Upper lobe of left lung (tissue), 6 donors: Measurements from ENCODE around the gene CELSR1. TPM values are rescaled to one million over a fixed set of nuclear protein-coding genes. Genes with fewer than 3 reads are reported as not detected.

Source experiments
- ATAC-seq, 2 donors: fragments of 200-7000 bp; cut with Tn5 transposase; one replicate each; pipeline ENCODE4 v1.9.1; 2022; ENCODE audit warnings: mild to moderate bottlenecking in 2 of 2, moderate library complexity in 2 of 2; ENCODE audit not compliant: low FRiP score in 2 of 2
- DNase-seq, 2 donors: peaks; one replicate each; pipeline ENCODE4 v3.0.0-alpha.2; 2019 to 2020
- H3K27ac ChIP-seq, 4 donors: fragments of 200-600 bp; sonication (generic); one replicate each; pipeline ENCODE4 v1.5.1; 2016 to 2019
- H3K27me3 ChIP-seq, 4 donors: fragments of 200-600 bp; sonication (generic); one replicate each; pipeline ENCODE4 v1.5.1; 2017 to 2019
- H3K36me3 ChIP-seq, 4 donors: fragments of 200-600 bp; sonication (generic); one replicate each; pipeline ENCODE4 v1.5.1; 2016 to 2019
- H3K4me1 ChIP-seq, 4 donors: fragments of 200-600 bp; sonication (generic); one replicate each; pipeline ENCODE4 v1.5.1; 2018 to 2019
- H3K4me3 ChIP-seq, 4 donors: fragments of 200-600 bp; sonication (generic); one replicate each; pipeline ENCODE4 v1.5.1; 2017 to 2019; ENCODE audit warnings: mild to moderate bottlenecking in 2 of 4, moderate library complexity in 1 of 4
- H3K9me3 ChIP-seq, 4 donors: fragments of 200-600 bp; sonication (generic); one replicate each; pipeline ENCODE4 v1.5.1; 2018 to 2019
- CTCF ChIP-seq, 6 experiments: fragments of 450-650 bp in 4 of 6; fragments of 200-600 bp in 2 of 6; sonication (generic) in 2 of 6; IDR thresholded peaks; one replicate each; pipeline ENCODE4 v1.5.1; 2016 to 2019; ENCODE audit warnings: antibody characterized with exemption in 6 of 6
- EP300 ChIP-seq, 4 donors: sonication (generic); formaldehyde crosslinking; IDR thresholded peaks; one replicate each; pipeline ENCODE4 v1.5.1; 2017; ENCODE audit warnings: antibody characterized with exemption in 4 of 4, control low read depth in 2 of 4
- POLR2A ChIP-seq, 4 donors: fragments of 450-650 bp; IDR thresholded peaks; one replicate each; pipeline ENCODE4 v1.5.1; 2016 to 2017; ENCODE audit warnings: antibody characterized with exemption in 4 of 4, mild to moderate bottlenecking in 2 of 4
- POLR2AphosphoS5 ChIP-seq, 2 donors: sonication (generic); formaldehyde crosslinking; IDR thresholded peaks; one replicate each; pipeline ENCODE4 v1.5.1; 2017; ENCODE audit warnings: antibody characterized with exemption in 2 of 2
- WGBS, 2 donors: methylation state at CpG; one replicate each; pipeline ENCODE4 v1.1.5; 2017 to 2018; 5-methylcytosine and 5-hydroxymethylcytosine counted together
- total RNA-seq, 6 donors: library from RNA; depleted of rRNA in 4 of 6; stranded (reverse); fragments of >200 nt in 4 of 6; gene quantifications; one replicate each; pipeline versions ENCODE4 v1.1.0 to v1.2.1, GENCODE V29; 2016 to 2021
- donor health status: DM: no; HTN: no; CAD: no; lungs with moderate emphysema.
- donor health status: DM: no; HTN: yes; CAD: no; lungs with severe emphysema.

CELSR1 gene
- total RNA-seq, 6 donors from 2014 or later: 45.1 to 145 (median 80.1) TPM

GRCh38 chr22:46464701-46465344, 72.6 kb downstream of the CELSR1 start:
- Histone ChIP-seq H3K9me3 (no peaks in the 10 kb centered on the region), H3K4me1 (peaks cover 11 to 20% (median 16%) of the 10 kb centered on the region in 4 donors), H3K27ac (peak overlapping the region in 3 of 4 donors; percentile 44 to 73 (median 67)), H3K36me3 (no peaks in the 10 kb centered on the region), H3K27me3 (no peaks in the 10 kb centered on the region), H3K4me3 (no peak overlapping the region)
- no peak for TF ChIP-seq POLR2AphosphoS5 (IDR thresholded peaks at IDR 0.05)
- no peak for TF ChIP-seq CTCF (IDR thresholded peaks at IDR 0.05)
- TF ChIP-seq EP300 (IDR thresholded peaks at IDR 0.05): no peak
- TF ChIP-seq POLR2A (IDR thresholded peaks at IDR 0.05): no peak
- ATAC-seq (no peak), DNase-seq (peak in 1 of 2 donors; percentile 55)
- WGBS, 2 donors: 62 to 87% methylated on average over 6 to 15 of the region's 18 CpGs

- peaks cover 11 to 20% (median 16%) of the 10 kb centered on the region in 4 donors for H3K4me1 ChIP-seq
- TF ChIP-seq CTCF (IDR thresholded peaks at IDR 0.05) (no peak), POLR2A (IDR thresholded peaks at IDR 0.05) (no peak), EP300 (IDR thresholded peaks at IDR 0.05) (no peak), POLR2AphosphoS5 (IDR thresholded peaks at IDR 0.05) (no peak)
- WGBS, 2 donors: 93 to 96% methylated on average over 8 of the region's 8 CpGs
- H3K36me3 ChIP-seq: no peaks in the 10 kb centered on the region
- H3K4me3 ChIP-seq: no peak overlapping the region
- no peaks in the 10 kb centered on the region for H3K9me3 ChIP-seq
- H3K27me3 ChIP-seq: no peaks in the 10 kb centered on the region
- ATAC-seq (no peak), DNase-seq (no peak)
- H3K27ac ChIP-seq: peak overlapping the region in 1 of 4 donors; percentile 67
These were observed 73.1 kb downstream of the CELSR1 start for GRCh38 chr22:46464296-46464695.

- TF ChIP-seq POLR2AphosphoS5 (IDR thresholded peaks at IDR 0.05) (no peak), EP300 (IDR thresholded peaks at IDR 0.05) (no peak), CTCF (IDR thresholded peaks at IDR 0.05) (no peak), POLR2A (IDR thresholded peaks at IDR 0.05) (no peak)
- no peak overlapping the region for H3K4me3 ChIP-seq
- 92 to 94% methylated on average over 70 of the region's 70 CpGs for WGBS, 2 donors
- ATAC-seq: no peak
- no peaks in the 10 kb centered on the region for H3K9me3 ChIP-seq
- no peaks in the 10 kb centered on the region for H3K36me3 ChIP-seq
- H3K27ac ChIP-seq: no peak overlapping the region
- H3K4me1 ChIP-seq: peaks cover 11 to 18% (median 16%) of the 10 kb centered on the region in 4 donors
- H3K27me3 ChIP-seq: no peaks in the 10 kb centered on the region
- DNase-seq: peak in 1 of 2 donors; percentile 83
These were observed 73.8 kb downstream of the CELSR1 start for GRCh38 chr22:46463435-46464227.

GRCh38 chr22:46462726-46463371, 74.6 kb downstream of the CELSR1 start:
- Histone ChIP-seq H3K36me3 (no peaks in the 10 kb centered on the region), H3K4me1 (peaks cover 11 to 18% (median 16%) of the 10 kb centered on the region in 4 donors), H3K4me3 (no peak overlapping the region), H3K27ac (no peak overlapping the region), H3K9me3 (no peaks in the 10 kb centered on the region), H3K27me3 (no peaks in the 10 kb centered on the region)
- ATAC-seq: no peak
- no peak for TF ChIP-seq POLR2AphosphoS5 (IDR thresholded peaks at IDR 0.05)
- TF ChIP-seq CTCF (IDR thresholded peaks at IDR 0.05): no peak
- TF ChIP-seq EP300 (IDR thresholded peaks at IDR 0.05): no peak
- TF ChIP-seq POLR2A (IDR thresholded peaks at IDR 0.05): no peak
- 78 to 82% methylated on average over 17 to 18 of the region's 18 CpGs for WGBS, 2 donors
- no peak for DNase-seq
